SW 1271 (cell line): ENCODE data around the gene WNT2.

Experiments used
- DNase-seq, 2 experiments: peaks; one replicate each; lab custom pipeline; 2025; lab: John Stamatoyannopoulos, UW

The WNT2 gene

DNA sequence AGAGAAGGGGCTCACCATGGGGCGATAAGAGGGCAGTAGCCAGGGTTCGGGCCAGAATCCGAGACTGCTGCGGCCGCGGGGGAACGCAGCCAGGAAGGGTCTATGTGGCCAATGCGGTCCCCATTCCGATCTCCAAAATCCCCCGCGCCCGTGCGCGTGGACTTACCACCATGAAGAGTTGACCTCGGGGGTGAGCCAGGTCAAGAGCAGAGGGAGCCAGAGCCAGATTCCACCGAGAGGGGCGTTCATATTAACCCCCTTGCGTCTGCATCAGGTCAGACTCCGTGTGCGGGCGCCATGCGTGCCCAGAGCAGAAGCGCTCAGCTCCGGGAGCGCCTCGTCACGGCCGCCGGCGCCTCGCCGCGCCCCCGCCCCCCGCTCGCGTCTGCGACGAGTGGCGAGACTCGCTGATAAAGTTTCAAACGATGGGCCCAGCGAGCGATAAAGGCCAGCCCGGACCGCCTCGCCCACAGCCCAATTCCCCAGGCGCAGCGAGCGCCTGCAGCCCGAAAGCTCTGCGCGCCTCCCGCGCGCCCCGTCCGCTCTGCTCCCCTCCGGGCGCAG, at the start of gene WNT2:
Gene WNT2 (minus strand): TSS at position 318 of the 564 bp plus-strand sequence. CDS start 69 bp downstream, at position 249.
- DNase-seq = no peak

DNA sequence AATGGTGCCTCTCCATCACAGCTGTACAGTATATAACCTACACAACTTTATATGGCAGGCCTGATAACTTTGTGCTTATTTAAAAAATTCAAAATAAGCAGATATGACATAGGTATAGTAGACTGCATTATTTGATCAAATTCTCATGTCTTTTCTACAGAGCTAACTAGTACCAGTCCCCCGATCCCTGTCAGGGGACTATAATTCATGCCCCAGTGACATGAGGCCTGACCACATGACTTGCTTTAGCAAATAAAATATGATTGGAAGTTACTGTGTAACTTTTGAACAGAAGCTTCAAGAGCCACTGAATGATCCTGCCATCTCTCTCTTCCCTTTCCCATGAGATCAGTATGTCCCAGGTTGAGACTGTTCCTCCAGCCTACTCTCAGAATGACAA, 49.2 kb upstream of the WNT2 start:
- DNase-seq = no peak

DNA sequence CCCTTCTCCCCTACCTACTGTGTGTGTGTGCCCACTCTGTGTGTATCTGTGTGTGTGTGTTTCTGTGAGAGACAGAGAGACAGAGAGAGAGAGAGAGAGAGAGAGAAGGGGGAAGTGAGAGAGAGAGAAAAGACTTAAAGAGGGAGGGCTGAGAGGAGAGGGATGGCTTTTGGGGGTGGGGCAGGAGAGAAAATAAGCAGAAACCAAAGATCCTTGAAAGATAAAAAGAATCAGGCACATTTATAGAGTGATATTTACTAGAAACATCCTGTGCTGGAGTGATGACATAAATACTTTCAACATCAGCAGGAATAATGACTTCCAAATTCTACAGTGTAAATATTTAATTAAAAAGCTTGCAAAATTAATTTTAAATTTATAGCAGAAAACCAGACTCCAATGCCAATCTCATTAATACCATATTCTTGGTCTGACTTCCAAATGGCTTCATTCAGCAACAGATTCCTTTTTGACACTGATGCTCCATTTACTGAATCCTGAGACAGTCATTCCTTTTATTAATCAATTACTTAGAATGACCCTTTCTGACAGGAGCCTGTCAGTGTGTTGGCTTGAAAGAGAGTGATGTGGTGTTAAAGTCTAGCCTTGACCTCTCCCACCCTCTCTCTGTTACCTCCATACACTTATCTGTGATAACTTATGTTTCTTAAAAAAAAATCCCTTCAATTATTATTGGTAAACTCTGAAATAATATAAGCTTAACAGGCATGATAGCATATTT, 41.7 kb upstream of the WNT2 start:
- DNase-seq = no peak

DNA sequence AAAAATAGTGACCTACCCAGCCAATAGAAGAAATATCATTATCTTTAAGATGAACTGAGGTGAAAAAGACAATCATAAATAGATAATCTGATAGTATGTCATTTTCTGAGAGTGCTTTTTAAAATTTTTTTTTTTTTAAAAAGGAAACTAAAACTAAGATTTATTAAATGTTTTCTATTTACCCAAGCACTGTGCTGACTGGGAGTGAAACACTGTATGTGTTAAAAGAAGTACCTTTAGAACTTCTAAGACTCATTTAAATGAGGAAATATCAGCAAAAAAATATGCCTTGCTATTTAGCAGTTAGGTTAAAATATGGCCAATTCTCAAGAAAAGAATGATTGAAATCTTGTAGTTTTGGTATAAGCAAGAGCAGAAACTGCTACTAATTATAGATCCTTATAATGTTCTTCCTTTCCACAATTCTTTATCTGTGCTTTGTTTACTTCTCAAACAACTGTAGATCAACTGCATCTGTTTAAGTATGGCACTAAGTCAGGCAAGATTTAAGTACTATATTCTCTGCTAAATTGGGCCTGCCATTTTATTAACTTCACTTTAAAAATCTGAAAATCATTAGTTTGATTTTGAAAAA, 39.5 kb upstream of the WNT2 start:
- no peak for DNase-seq

DNA sequence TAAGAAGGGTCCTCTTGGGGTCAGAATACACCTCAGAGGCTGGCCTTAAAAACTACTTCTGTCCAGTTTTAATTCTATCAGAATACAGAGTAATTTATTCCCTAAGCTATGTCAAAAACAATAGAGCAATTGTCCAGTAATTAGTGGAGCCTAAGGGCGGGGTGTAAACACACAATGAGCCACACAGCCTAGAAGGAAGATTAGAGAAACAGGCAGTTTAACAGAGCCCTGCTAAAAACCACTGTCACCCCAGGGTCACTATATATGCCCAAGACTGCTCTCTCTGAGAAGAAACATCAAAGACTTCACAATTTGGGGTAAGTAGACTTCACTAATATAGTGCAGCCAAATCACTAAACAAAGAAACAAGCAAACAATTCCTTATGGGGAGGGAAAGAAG, 27.2 kb upstream of the WNT2 start:
- DNase-seq = no peak

DNA sequence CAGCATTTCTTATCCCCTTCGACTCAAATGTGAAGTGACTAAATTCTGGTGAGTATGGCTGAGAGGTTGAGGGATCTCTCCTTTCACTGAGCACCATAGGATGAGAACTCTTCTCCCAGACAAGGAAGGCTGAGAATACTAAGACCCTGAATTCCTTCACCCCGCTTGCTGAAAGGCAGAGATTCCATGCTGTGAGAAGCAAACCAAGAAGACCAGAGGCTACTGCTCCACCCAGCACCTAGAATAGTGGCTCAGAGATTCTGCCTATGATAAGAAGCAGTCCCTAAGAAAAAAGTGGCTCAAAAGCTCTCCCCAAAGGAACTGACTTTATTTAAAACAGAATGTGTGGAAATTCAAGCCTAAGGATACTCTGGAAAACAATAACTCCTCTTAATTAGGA, 26.7 kb upstream of the WNT2 start:
- DNase-seq = no peak

DNA sequence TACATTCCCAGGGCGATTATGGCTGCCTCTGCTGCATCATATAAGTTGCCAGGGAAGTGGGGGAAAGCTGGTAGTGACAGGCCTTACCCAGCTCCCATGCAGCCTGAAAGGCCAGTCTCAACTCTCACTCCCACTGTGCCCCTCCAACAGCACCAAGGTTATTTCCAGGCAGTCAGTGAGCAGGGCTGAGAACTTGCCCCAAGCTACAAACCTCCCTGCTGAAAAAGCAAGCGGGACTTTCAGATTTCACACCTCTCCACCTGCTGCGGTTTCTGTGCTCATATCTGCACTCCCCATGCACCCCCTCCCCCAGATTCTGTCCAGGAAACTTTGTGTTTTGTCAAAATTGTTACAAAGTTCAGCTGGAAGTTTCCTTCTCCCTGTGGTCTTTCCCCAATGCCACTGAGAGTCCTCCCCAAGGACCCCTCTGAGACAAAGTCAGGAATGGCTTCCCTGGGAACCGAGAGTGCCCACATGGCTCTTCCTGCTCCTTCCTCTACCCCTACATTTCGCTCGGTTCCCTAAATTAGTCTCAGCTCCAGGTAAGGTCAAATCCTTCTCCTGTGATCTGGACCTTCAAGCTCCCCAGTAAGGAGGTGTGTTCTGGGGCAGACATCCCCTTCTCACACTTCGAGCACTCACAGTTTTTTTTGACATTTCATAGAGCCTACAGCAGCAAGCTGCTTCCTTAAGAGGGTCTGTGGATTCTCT, 25.3 kb upstream of the WNT2 start:
- DNase-seq = no peak

DNA sequence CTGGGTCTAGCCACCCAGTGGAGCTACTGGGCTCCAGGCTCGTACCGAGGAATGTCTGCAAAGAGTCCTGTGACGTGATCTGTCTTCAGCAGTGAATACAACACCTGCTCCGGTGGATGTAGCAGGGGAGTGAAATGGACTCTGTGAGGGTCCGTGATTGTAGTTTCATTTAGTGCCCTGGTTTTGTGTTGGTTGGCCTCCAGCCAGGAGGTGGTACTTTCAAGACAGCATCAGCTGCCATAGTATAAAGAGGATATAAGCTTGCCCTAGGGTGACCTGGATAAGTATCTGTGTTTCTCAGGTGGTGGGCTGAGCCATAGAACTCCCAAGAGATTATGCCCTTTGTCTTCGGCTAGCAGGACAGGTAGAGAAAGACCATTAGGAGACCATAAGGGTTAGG, 24.6 kb upstream of the WNT2 start:
- no peak for DNase-seq

DNA sequence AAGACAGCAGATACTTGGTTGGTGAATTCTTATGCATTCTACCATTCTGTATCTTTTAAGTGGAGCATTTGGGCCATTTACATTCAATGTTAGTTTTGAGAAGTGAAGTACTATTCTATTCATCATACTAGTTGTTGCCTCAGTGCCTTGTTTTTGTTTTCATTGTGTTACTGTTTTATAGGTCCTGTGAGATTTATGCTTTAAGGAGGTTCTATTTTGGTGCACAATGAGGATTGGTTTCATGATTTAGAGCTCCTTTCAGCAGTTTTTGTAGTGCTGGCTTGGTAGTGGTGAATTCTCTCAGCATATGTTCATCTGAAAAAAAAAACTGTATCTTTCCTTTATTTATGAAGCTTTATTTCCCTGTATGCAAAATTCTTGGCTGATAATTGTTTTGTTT, 23.3 kb upstream of the WNT2 start:
- DNase-seq = no peak

DNA sequence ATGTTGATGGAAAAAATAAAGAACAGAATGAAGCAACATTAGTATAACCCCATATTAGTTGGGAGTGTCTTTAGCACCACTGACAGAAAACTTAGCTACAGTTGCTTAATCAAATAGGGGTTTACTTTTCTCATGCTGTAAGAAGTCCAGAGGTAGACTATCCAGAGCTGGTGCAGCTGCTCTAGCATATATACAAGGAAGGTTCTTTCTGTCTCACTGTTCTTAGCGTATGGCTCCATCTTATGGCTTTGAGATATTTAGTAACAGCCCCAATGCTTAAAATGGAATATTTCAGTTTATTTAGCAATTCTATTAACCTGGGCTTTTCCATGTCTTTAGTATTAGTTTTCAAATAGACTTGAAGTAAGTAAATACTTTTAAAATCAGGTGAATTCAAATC, 15.2 kb upstream of the WNT2 start:
- no peak for DNase-seq

DNA sequence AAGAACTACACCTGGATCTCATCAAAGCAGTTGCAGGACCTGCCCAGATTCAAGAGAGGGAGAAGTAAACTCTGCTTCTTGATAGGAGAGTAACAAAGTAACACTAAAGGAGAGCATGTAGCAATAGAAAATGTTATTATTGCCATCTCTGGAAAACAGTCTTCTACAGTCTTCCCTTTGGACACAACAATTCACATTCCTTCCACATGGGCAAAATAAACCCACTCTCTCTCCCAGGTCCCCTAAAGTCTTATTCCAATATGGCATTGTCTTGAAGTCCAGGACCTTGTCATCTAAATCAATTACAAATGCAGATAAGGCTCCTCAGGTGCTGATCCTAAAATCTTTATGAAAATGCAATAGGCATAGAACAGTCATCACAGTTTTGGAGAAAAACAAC, 10.3 kb upstream of the WNT2 start:
- DNase-seq = no peak

DNA sequence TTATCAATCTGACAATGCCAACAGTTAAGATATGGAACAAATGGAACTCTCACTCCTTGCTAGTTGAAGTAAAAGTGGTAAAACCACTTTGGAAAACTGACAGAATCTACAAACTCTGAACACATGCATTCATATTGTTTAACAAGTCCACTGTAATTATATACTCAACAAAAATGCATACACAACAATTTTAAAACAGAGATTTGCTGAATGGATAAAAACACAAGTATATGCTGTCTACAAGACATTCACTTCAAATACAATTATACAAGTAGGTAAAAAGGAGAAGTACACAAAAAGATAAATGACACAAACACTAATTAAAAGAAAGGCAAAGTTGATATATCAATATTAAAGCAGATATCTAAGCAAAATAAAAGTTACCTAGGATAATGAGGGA, 9.2 kb upstream of the WNT2 start:
- no peak for DNase-seq

DNA sequence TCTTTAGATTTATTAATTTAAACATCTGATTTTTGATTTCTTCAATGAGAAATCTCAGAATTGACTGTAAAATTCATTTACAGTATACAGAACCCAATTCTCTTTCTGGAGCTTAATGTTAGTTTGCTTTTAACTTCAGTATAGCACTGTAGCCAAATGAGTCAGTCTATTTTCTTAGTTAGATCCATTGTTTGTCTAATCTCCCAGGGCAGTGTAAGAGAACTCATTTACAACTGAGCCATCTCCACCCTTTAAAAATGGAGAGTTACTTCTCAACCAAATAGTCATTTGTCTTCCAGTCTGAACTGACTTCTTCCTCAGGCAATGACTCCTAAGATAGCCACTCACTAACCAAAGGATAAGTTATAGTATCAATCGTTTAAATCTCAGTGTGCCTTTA, 3.0 kb upstream of the WNT2 start:
- no peak for DNase-seq

DNA sequence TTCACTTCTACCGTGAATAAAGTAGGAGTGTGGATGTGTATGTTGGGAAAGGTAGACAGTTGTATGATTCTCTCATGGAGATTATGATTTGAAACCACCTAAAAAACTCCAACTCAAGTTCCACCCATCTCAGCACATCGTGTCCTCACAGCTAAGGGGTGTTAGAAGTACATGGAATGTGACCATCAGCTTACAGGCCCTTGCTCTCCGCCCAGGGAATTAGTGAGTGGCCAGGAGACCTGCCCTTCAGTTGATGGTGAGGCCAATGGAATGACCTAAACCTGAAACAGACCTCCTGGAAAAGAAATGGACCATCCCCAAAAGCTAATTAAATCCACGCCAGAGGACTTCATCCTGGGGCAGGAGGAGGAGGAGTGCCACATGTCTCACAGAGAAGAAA, 2.1 kb upstream of the WNT2 start:
- no peak for DNase-seq

DNA sequence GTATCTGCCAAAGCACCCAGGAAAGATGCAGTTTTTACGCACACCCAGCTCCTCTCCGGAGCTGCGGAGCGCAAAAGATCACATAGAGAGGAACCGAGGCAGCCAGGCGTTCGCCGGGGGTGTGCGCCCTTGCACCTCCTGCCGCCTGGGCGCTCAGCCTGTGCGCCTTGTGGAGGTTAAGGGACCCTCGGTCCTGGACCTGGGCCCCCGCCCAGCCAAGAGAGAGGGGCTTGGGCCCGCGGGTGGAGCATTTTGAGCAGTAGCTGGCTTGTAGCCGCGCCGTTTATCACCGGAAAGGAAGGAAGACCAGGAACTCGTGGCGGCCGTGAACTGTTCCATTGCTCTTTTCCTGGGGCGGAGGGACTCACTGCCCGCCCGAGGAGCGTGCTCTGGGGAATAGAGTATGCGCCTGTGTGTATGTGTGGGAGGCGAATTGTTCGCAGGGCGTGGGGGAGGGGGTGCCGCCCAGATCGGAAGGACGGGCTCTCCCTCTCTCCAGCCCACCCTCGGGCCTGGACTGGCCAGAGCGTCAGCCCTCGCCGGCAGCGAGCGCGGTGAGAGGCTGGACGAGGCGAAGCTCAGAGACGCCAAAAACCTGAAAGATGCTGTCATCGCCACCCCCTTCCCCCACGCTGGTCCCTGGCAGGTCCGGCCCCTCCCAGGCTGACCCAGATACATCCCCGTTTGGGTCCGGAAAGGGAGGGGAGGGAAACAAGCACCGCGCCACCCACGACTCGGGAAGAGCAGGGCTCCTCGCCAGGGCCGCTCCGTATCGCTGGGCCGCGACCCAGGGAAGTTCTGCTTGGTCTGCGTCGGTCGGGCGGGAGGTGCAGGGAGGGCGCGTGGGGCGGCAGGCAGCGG, 1.2 kb upstream of the WNT2 start:
- no peak for DNase-seq

DNA sequence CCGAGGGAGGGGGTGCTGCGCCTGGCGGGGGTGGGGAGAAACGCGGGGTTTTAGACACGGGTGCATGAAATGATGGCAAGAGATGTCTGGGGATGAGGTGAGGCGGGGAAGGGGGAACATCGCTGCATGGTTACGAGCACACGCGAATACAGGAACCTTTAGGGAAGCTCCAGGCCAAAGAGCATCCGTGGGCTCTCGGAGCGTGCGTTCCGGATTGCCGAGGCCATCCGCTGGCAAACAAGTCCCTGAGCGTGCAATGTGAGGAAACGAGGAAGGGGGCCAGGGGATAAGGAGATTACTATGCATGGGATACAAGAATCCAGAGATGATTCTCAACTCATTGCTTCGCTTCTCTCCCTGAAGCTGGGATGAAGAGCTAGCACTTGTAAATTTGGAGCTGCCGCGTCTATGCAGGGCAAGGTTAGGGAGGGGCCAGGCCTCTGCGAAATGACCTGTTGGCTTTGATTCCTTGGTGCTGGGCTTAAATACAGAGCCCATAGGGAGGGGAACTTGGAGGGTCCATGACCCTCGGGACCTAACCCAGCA, 520 bp upstream of the WNT2 start:
- no peak for DNase-seq

DNA sequence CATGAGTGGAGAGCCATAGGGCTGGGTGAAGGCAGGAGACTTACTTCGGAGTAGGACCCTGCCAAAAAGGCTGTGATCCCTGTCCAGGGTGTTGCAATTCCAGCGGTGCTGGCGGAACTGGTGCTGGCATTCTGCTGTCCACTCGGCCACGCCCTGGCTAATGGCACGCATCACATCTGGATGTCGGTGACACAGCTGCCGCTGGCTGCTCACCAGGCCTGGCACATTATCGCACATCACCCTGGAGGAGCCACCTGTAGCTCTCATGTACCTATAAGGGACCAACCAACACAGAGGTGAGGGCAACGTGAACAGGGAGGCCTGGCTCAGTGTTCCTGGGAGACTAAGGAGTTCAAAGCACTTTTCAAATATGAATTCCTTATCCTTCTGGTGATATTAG, 2.3 kb downstream of the WNT2 start:
- DNase-seq = no peak

DNA sequence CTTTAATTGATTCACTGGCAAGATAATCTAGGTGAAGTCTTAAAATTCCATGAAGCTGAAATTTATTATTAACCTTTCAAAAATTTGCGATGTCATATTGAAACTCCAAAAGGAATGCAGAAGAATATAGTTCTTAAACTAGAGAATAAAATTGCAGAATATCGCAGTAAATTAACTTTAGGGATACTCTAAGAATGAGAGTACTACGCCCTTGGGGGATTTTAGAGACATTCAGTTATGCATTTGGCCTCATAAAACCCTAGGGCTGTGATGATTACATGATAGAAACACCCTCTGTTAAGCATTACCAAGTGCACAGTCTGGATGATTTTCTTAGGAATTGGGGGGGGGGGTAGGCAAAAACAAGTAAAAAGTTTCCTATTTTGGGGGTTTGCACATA, 3.7 kb downstream of the WNT2 start:
- no peak for DNase-seq

DNA sequence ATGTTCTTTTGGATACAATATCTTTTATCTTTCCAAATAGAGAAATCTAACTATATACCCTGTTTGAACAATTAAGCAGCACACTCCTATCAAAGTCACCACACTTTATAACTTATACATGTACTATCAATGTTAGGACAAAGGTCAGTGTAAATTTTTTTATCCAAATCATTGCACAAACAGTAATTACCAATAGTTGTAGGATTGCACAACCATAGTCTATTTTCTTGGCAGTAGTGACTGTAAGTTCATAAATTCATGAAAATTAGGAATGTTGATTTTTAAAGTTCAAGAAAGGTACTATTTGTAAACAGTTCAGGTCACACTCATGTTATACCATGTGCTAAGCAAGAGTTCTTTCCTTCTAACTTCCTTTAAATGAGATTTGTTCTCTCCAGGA, 9.3 kb downstream of the WNT2 start:
- no peak for DNase-seq

DNA sequence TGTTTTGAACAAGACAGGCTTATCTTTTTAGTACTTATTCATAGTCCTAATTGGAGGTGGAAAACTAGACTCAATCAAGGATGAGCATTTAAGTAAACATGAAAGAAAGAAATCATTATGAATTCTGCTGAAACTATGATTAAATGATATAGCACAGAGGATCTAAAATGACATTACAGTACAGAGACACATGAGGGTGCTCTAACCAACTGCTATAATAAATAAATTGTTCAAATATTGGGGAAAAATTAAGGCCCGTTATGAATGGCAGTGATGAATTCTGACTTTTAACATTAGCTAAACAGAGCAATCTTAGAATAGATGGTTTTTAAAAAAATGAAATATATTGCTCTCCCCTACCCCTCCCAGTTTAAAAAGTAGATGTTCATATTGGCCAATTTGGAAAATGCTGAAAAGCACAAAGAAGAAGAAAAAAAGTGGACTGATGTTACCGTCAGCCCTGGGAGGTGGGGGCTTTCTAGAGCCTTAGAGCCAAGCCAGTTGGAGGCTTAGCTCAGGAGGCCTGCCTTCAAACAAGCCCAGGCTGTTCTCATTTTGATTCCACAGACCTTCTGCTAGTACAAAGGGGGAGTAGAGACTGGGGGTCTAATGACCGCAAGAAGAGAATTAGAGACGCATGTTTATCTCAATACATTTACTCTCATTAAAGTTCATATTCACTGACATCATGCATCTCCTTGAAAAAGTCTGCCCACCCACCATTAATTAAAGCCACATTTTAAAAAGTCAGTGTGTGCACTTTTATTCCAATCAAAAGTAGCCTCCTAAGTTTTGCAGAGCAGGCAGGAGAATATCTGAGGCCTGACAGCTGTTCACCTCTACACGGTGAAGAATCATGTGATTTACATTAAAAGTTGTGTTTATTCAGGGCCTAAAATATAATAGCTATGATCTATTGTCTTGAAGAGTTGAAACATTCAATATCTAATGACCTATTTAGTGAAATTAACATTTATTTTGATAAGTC, 10.0 kb downstream of the WNT2 start:
- DNase-seq = peak in 1 of 2 experiments; percentile 26

DNA sequence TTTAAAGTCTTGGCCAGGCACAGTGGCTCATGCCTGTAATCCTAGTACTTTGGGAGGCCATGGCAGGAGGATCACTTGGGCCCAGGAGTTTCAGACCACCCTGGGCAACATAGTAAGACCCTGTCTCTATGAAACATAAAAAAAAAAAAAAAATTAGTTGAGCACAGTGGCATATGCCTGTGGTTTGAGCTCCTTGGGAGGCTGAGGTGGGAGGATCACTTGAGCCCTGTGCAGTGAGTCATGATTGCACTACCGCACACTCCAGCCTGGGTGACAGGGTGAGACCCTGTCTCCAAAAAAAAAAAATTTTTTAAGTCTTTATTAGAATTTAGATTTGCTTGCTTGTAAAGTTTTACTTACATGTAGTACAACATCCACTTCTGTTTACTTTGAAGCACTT, 14.0 kb downstream of the WNT2 start:
- DNase-seq = no peak
